Uterus (tissue), 2 donors: ENCODE results near the gene PRODH2.

Source experiments
- POLR2A ChIP-seq, 2 donors: fragments of 450-650 bp; IDR thresholded peaks; one replicate each; pipeline ENCODE4 v1.6.1; 2016; ENCODE audit warnings: antibody characterized with exemption in 2 of 2, mild to moderate bottlenecking in 1 of 2, moderate library complexity in 1 of 2
- TF ChIP-seq, protein P1 (sequence below), 4 experiments: fragments of 200-600 bp in 2 of 4; fragments of 450-650 bp in 2 of 4; sonication (generic) in 2 of 4; IDR thresholded peaks; one replicate each; pipeline ENCODE4 v1.5.1; 2016 to 2019; ENCODE audit warnings: antibody characterized with exemption in 4 of 4, mild to moderate bottlenecking in 2 of 4, moderate library complexity in 1 of 4

DNA sequence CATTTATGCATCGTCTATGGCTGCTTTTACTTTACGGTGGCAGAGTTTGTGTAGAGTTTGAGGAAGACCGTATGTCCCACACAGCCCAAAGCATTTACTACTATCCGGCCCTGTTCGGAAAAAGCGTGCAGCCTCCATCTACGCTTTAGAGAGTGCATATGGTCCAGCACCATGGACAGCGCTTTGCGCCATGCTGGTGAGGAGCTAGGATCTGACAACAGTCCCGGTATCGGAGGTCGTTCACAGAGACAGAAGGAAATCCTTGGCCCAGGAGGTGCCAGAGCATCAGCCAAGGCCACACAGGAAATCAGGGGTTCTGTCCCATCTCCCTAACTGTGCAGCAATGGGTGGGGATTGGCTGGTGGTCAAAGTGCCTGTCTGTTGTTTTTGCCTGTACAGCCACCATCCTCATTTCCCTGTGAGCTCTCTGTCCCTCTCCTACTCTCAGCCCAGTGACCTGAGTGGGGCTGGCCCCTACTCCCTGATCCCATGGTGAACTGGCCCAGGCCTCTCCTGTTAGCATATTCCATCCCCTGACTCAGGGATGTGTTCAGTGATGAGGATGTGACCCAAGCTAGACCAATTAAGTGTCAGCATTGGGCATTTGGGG, 16.2 kb upstream of the PRODH2 start:
- TF ChIP-seq, protein P1, sequence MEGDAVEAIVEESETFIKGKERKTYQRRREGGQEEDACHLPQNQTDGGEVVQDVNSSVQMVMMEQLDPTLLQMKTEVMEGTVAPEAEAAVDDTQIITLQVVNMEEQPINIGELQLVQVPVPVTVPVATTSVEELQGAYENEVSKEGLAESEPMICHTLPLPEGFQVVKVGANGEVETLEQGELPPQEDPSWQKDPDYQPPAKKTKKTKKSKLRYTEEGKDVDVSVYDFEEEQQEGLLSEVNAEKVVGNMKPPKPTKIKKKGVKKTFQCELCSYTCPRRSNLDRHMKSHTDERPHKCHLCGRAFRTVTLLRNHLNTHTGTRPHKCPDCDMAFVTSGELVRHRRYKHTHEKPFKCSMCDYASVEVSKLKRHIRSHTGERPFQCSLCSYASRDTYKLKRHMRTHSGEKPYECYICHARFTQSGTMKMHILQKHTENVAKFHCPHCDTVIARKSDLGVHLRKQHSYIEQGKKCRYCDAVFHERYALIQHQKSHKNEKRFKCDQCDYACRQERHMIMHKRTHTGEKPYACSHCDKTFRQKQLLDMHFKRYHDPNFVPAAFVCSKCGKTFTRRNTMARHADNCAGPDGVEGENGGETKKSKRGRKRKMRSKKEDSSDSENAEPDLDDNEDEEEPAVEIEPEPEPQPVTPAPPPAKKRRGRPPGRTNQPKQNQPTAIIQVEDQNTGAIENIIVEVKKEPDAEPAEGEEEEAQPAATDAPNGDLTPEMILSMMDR (IDR thresholded peaks at IDR 0.05) = no peak
- TF ChIP-seq POLR2A (IDR thresholded peaks at IDR 0.05) = no peak
